ENCODE measurements around the gene SSTR3. TPM values are rescaled to one million over a fixed set of nuclear protein-coding genes. Genes with fewer than 3 reads are reported as not detected.
A peak's percentile ranks its signal among the peaks of the same experiment; 100 is the strongest.

SSTR3 gene
- total RNA-seq, 1 experiment from 2014 or later, result not detected

DNA sequence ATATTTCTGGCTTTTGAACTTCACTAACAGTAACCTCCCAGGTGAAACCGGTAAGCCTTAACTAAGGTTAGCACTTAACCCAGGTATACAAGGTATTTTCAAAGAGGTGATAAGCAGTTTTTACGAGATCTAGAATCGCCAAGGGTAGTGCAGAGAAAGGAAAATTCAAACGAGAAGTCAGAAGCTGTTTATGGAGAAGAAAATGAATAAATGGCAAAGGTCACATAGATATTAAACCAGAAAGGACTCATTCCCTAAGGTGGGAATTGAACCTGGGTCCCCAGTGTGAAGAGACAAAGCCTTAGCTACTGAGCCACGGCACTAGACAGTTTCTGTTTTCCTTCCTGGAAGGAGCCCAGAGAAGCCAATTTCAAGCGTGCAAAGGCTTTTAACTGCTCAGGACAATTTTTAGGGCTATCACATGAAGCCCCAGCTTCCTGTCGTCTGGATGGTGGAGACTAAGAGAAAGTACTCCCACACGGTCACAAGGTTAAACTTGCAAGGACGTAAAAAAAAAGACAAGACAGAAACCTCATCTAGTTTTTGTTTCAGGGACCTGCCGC, 18.6 kb downstream of the SSTR3 start:
- Histone ChIP-seq H3K27me3 (replicated peaks; ENCODE audit: insufficient read depth, low read depth, low read length, poor library complexity) (no peaks in the 10 kb centered on the region), H3K4me3 (ENCODE audit: low read depth, low read length, poor library complexity, severe bottlenecking) (no peak overlapping the region), H3K36me3 (ENCODE audit: insufficient read depth, low read length, poor library complexity, severe bottlenecking) (no peaks in the 10 kb centered on the region), H3K9me3 (ENCODE audit: low read depth, low read length, poor library complexity, severe bottlenecking) (peaks cover 8% of the 10 kb centered on the region), H3K4me1 (ENCODE audit: insufficient read depth, low read length, poor library complexity, severe bottlenecking) (peaks cover 27% of the 10 kb centered on the region), H3K27ac (ENCODE audit: low read depth, low read length, poor library complexity, severe bottlenecking) (no peak overlapping the region)
- intact Hi-C loops (cut with micrococcal nuclease; ENCODE audit: unreplicated experiment), result no loop called here
- BruUV-seq (replicated peaks), result no TSS peak
- CTCF ChIA-PET, result no interaction called here
- POLR2A ChIA-PET (ENCODE audit: low non-redundant PET), result no interaction called here
- peak; percentile 11 for DNase-seq (ENCODE audit: low spot score)
- TF ChIP-seq, protein P1, sequence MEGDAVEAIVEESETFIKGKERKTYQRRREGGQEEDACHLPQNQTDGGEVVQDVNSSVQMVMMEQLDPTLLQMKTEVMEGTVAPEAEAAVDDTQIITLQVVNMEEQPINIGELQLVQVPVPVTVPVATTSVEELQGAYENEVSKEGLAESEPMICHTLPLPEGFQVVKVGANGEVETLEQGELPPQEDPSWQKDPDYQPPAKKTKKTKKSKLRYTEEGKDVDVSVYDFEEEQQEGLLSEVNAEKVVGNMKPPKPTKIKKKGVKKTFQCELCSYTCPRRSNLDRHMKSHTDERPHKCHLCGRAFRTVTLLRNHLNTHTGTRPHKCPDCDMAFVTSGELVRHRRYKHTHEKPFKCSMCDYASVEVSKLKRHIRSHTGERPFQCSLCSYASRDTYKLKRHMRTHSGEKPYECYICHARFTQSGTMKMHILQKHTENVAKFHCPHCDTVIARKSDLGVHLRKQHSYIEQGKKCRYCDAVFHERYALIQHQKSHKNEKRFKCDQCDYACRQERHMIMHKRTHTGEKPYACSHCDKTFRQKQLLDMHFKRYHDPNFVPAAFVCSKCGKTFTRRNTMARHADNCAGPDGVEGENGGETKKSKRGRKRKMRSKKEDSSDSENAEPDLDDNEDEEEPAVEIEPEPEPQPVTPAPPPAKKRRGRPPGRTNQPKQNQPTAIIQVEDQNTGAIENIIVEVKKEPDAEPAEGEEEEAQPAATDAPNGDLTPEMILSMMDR (conservative IDR thresholded peaks at IDR 0.05; ENCODE audit: low read depth, low read length), result no peak
- TF ChIP-seq EZH2 (IDR thresholded peaks at IDR 0.05; ENCODE audit: borderline replicate concordance, low read depth, low read length, poor library complexity, severe bottlenecking), result no peak

DNA sequence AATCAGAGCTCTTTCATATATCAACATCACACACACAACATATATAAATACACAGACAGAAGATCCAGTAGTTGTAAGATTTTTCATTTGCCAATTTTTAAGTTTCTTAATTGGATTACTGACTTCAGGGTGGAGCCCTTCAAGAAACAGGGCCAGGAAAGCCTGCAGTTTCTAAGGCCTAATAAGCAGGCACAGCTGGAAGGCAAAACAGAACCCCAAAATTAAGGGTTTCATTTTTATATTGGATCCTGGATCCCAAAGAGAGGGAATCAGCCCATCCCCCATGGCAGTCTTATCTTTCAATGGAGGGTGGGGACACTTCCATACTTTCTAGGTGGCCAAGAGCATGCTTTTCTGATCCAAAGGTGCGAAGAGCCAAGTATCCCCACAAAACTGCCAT, 19.5 kb downstream of the SSTR3 start:
- Histone ChIP-seq H3K4me1 (ENCODE audit: insufficient read depth, low read length, poor library complexity, severe bottlenecking) (peaks cover 30% of the 10 kb centered on the region), H3K4me3 (ENCODE audit: low read depth, low read length, poor library complexity, severe bottlenecking) (no peak overlapping the region), H3K27me3 (replicated peaks; ENCODE audit: insufficient read depth, low read depth, low read length, poor library complexity) (no peaks in the 10 kb centered on the region), H3K27ac (ENCODE audit: low read depth, low read length, poor library complexity, severe bottlenecking) (no peak overlapping the region), H3K36me3 (ENCODE audit: insufficient read depth, low read length, poor library complexity, severe bottlenecking) (no peaks in the 10 kb centered on the region), H3K9me3 (ENCODE audit: low read depth, low read length, poor library complexity, severe bottlenecking) (peaks cover 8% of the 10 kb centered on the region)
- ChIA-PET POLR2A (ENCODE audit: low non-redundant PET) (no interaction called here), CTCF (no interaction called here)
- TF ChIP-seq, protein P1 (conservative IDR thresholded peaks at IDR 0.05; ENCODE audit: low read depth, low read length), result no peak
- no peak for TF ChIP-seq EZH2 (IDR thresholded peaks at IDR 0.05; ENCODE audit: borderline replicate concordance, low read depth, low read length, poor library complexity, severe bottlenecking)
- no TSS peak for BruUV-seq (replicated peaks)
- intact Hi-C loops (cut with micrococcal nuclease; ENCODE audit: unreplicated experiment), result no loop called here
- no peak for DNase-seq (ENCODE audit: low spot score)

DNA sequence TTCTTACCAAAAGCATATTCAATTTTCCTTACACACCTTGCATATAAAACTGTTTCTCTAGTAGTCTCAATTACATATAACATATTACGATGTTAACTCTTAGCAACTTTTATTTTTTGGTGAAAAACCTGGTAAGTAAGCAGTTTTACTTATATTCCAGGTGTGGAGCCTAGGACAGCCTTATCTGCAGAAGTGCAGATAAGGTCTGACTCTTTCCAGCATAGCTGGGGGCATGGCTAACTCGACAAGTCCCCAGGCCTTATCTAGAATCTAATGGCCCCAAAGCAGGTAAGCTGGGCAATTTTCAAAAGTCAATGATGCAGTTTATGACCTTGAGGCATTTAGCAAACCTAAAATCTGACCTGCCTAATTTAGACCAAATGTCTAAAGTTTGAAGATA, 20.1 kb downstream of the SSTR3 start:
- Histone ChIP-seq H3K27me3 (replicated peaks; ENCODE audit: insufficient read depth, low read depth, low read length, poor library complexity) (no peaks in the 10 kb centered on the region), H3K27ac (ENCODE audit: low read depth, low read length, poor library complexity, severe bottlenecking) (no peak overlapping the region), H3K9me3 (ENCODE audit: low read depth, low read length, poor library complexity, severe bottlenecking) (peaks cover 8% of the 10 kb centered on the region), H3K4me3 (ENCODE audit: low read depth, low read length, poor library complexity, severe bottlenecking) (no peak overlapping the region), H3K36me3 (ENCODE audit: insufficient read depth, low read length, poor library complexity, severe bottlenecking) (no peaks in the 10 kb centered on the region), H3K4me1 (ENCODE audit: insufficient read depth, low read length, poor library complexity, severe bottlenecking) (peaks cover 32% of the 10 kb centered on the region)
- no TSS peak for BruUV-seq (replicated peaks)
- intact Hi-C loops (cut with micrococcal nuclease; ENCODE audit: unreplicated experiment), result no loop called here
- no peak for TF ChIP-seq EZH2 (IDR thresholded peaks at IDR 0.05; ENCODE audit: borderline replicate concordance, low read depth, low read length, poor library complexity, severe bottlenecking)
- TF ChIP-seq, protein P1 (conservative IDR thresholded peaks at IDR 0.05; ENCODE audit: low read depth, low read length), result no peak
- CTCF ChIA-PET, result no interaction called here
- no peak for DNase-seq (ENCODE audit: low spot score)
- POLR2A ChIA-PET (ENCODE audit: low non-redundant PET), result no interaction called here
